HepG2 (cell line): ENCODE results near the gene NOC3L. TPM values are rescaled to one million over a fixed set of nuclear protein-coding genes. Genes with fewer than 3 reads are reported as not detected.

Experiments used
- IRF2 ChIP-seq: IDR thresholded peaks from 2 replicates; pipeline ENCODE4 v1.6.1; 2018; ENCODE audit warnings: missing genetic modification reagents, missing compliant biosample characterization
- KLF16 ChIP-seq, 2 experiments: sonication (generic) in 1 of 2; formaldehyde crosslinking in 1 of 2; IDR thresholded peaks; 2 replicates each; pipeline versions ENCODE4 v1.6.1 to v1.8.0; 2016 to 2023; ENCODE audit warnings: missing genetic modification reagents in 2 of 2, missing compliant biosample characterization in 1 of 2
- MTF2 ChIP-seq: sonication (generic); formaldehyde crosslinking; IDR thresholded peaks from 2 replicates; pipeline ENCODE4 v1.5.0; 2020; ENCODE audit warnings: missing genetic modification reagents, borderline replicate concordance
- NFIC ChIP-seq: IDR thresholded peaks from 2 replicates; pipeline ENCODE4 v1.6.1; 2012; ENCODE audit warnings: mild to moderate bottlenecking, low read length, inconsistent platforms
- PPARG ChIP-seq: conservative IDR thresholded peaks from 2 replicates; pipeline ENCODE4 v1.6.1; 2016; ENCODE audit warnings: missing biosample characterization, missing genetic modification reagents
- SIX4 ChIP-seq: sonication (generic); formaldehyde crosslinking; IDR thresholded peaks from 2 replicates; pipeline ENCODE4 v1.4.0; 2020; ENCODE audit warnings: missing genetic modification reagents
- SRSF9 ChIP-seq: fragments of 200-400 bp; formaldehyde crosslinking; IDR thresholded peaks from 2 replicates; pipeline ENCODE4 v1.6.1; 2018; ENCODE audit warnings: borderline replicate concordance, mild to moderate bottlenecking, low read depth, low read length; ENCODE audit not compliant: insufficient read depth, poor library complexity, severe bottlenecking
- ZBTB34 ChIP-seq: sonication (generic); formaldehyde crosslinking; IDR thresholded peaks from 2 replicates; pipeline ENCODE4 v1.8.0; 2022; ENCODE audit warnings: mild to moderate bottlenecking, missing genetic modification reagents
- ZNF121 ChIP-seq: sonication (generic); formaldehyde crosslinking; IDR thresholded peaks from 2 replicates; pipeline ENCODE4 v1.5.0; 2020; ENCODE audit warnings: mild to moderate bottlenecking, missing genetic modification reagents
- ZNF354B ChIP-seq: sonication (generic); formaldehyde crosslinking; IDR thresholded peaks from 2 replicates; pipeline ENCODE4 v1.8.0; 2022; ENCODE audit warnings: mild to moderate bottlenecking, missing genetic modification reagents
- ZNF749 ChIP-seq: sonication (generic); formaldehyde crosslinking; IDR thresholded peaks from 2 replicates; pipeline ENCODE4 v1.8.0; 2022; ENCODE audit warnings: mild to moderate bottlenecking, missing genetic modification reagents, moderate library complexity, borderline replicate concordance
- ZNF770 ChIP-seq: sonication (generic); formaldehyde crosslinking; IDR thresholded peaks from 2 replicates; pipeline ENCODE4 v1.5.0; 2020; ENCODE audit warnings: mild to moderate bottlenecking, missing genetic modification reagents
- ZNF775 ChIP-seq: sonication (generic); formaldehyde crosslinking; IDR thresholded peaks from 2 replicates; pipeline ENCODE4 v1.4.0; 2020; ENCODE audit warnings: missing genetic modification reagents, mild to moderate bottlenecking, moderate library complexity, borderline replicate concordance
- ZNF782 ChIP-seq: sonication (generic); formaldehyde crosslinking; IDR thresholded peaks from 2 replicates; pipeline ENCODE4 v1.4.0; 2020; ENCODE audit warnings: missing genetic modification reagents, mild to moderate bottlenecking, borderline replicate concordance
- polyA plus RNA-seq, 8 experiments: library from polyadenylated mRNA; depleted of rRNA in 3 of 8; stranded (reverse) in 7 of 8; unstranded in 1 of 8; fragments of >200 nt; fragmentation: Illumina TruSeq in 4 of 8; extraction: Trizol in 4 of 8; gene quantifications; 2 replicates each; pipeline versions ENCODE4 v1.2.1 to v1.2.3, GENCODE V29; 2011 to 2016; ENCODE audit warnings: low read depth in 4 of 8, missing spikeins in 1 of 8, mixed read lengths in 1 of 8; ENCODE audit not compliant: insufficient read depth in 1 of 8
- total RNA-seq, 5 experiments: library from RNA; depleted of rRNA; stranded (reverse); fragments of >200 nt; fragmentation: Illumina TruSeq; extraction: Trizol; gene quantifications; 2 replicates each; pipeline ENCODE4 v1.2.3, GENCODE V29; 2016; ENCODE audit warnings: low read depth in 1 of 5
- TF ChIP-seq, protein P1 (sequence below): sonication (generic); formaldehyde crosslinking; IDR thresholded peaks from 2 replicates; pipeline ENCODE4 v1.4.0; 2020; ENCODE audit warnings: missing genetic modification reagents, borderline replicate concordance
- TF ChIP-seq, protein P2 (sequence below): sonication (generic); formaldehyde crosslinking; IDR thresholded peaks from 2 replicates; pipeline ENCODE4 v1.4.0; 2020; ENCODE audit warnings: missing genetic modification reagents, mild to moderate bottlenecking, borderline replicate concordance
- TF ChIP-seq, protein P3 (sequence below): sonication (generic); formaldehyde crosslinking; IDR thresholded peaks from 2 replicates; pipeline ENCODE4 v1.4.0; 2020; ENCODE audit warnings: missing genetic modification reagents; ENCODE audit errors: not compliant biosample characterization

Gene NOC3L
- total and polyA plus RNA-seq, 2 of the 13 experiments (the other 11 are each of a cell fraction or from before 2014, with no cell fraction given) = 7.8 to 36.6 TPM

GRCh38 chr10:94362360-94363250, at the start of gene NOC3L (continued):
- TF ChIP-seq ZBTB34 (CRISPR knock-in tag) (peak; percentile 92; the same call in 1 of the 2 replicates), ZNF354B (peak; percentile 86; the same call in 1 of the 2 replicates), NFIC (0 out of 2 replicates have a peak, but pooled peaks have one; percentile 54), ZNF770 (CRISPR knock-in tag) (peak; percentile 78), ZNF782 (peak; percentile 87), MTF2 (CRISPR knock-in tag) (peak; percentile 91; the same call in 1 of the 2 replicates), SRSF9 (no peak), IRF2 (CRISPR knock-in tag) (peak; percentile 94), SIX4 (peak; percentile 63; the same call in 1 of the 2 replicates), ZNF775 (CRISPR knock-in tag) (no peak), PPARG (peak; percentile 81), KLF16 (CRISPR knock-in tag; IDR thresholded peaks at IDR 0.05) (peak; percentile 85 to 97), ZNF749 (CRISPR knock-in tag) (peak; percentile 90), ZNF121 (CRISPR knock-in tag) (peak; percentile 63; the same call in 1 of the 2 replicates)
- TF ChIP-seq, protein P1, sequence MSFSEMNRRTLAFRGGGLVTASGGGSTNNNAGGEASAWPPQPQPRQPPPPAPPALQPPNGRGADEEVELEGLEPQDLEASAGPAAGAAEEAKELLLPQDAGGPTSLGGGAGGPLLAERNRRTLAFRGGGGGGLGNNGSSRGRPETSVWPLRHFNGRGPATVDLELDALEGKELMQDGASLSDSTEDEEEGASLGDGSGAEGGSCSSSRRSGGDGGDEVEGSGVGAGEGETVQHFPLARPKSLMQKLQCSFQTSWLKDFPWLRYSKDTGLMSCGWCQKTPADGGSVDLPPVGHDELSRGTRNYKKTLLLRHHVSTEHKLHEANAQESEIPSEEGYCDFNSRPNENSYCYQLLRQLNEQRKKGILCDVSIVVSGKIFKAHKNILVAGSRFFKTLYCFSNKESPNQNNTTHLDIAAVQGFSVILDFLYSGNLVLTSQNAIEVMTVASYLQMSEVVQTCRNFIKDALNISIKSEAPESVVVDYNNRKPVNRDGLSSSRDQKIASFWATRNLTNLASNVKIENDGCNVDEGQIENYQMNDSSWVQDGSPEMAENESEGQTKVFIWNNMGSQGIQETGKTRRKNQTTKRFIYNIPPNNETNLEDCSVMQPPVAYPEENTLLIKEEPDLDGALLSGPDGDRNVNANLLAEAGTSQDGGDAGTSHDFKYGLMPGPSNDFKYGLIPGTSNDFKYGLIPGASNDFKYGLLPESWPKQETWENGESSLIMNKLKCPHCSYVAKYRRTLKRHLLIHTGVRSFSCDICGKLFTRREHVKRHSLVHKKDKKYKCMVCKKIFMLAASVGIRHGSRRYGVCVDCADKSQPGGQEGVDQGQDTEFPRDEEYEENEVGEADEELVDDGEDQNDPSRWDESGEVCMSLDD (CRISPR knock-in tag) = peak; percentile 92
- TF ChIP-seq, protein P2, sequence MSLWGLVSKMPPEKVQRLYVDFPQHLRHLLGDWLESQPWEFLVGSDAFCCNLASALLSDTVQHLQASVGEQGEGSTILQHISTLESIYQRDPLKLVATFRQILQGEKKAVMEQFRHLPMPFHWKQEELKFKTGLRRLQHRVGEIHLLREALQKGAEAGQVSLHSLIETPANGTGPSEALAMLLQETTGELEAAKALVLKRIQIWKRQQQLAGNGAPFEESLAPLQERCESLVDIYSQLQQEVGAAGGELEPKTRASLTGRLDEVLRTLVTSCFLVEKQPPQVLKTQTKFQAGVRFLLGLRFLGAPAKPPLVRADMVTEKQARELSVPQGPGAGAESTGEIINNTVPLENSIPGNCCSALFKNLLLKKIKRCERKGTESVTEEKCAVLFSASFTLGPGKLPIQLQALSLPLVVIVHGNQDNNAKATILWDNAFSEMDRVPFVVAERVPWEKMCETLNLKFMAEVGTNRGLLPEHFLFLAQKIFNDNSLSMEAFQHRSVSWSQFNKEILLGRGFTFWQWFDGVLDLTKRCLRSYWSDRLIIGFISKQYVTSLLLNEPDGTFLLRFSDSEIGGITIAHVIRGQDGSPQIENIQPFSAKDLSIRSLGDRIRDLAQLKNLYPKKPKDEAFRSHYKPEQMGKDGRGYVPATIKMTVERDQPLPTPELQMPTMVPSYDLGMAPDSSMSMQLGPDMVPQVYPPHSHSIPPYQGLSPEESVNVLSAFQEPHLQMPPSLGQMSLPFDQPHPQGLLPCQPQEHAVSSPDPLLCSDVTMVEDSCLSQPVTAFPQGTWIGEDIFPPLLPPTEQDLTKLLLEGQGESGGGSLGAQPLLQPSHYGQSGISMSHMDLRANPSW (CRISPR knock-in tag) = no peak; the same call in 1 of the 2 replicates
- TF ChIP-seq, protein P3, sequence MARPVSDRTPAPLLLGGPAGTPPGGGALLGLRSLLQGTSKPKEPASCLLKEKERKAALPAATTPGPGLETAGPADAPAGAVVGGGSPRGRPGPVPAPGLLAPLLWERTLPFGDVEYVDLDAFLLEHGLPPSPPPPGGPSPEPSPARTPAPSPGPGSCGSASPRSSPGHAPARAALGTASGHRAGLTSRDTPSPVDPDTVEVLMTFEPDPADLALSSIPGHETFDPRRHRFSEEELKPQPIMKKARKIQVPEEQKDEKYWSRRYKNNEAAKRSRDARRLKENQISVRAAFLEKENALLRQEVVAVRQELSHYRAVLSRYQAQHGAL = peak; percentile 89
